ENCODE data around the gene CLSTN2. TPM values are rescaled to one million over a fixed set of nuclear protein-coding genes. Genes with fewer than 3 reads are reported as not detected.

The CLSTN2 gene
- total and polyA plus RNA-seq, 2 donors from 2014 or later = 2.0 to 12.0 TPM

DNA sequence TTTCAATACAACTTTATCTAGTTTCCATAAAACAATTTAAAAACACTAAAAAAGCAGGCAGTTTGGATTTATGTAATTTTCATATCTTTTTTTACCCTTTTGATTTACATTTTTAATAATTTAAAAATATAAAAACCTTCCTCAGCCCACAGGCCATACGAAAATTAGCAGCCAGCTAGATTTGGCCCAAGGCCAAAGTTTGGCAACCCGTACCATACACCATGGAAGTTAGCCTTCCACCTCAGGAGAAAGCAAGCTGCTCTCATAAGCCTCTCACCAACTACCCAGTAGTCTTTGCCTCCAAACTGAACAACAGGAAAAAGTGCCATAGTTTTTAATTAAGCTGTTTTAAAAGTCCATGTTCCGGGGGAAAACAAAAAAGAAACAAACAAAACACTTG, 635.6 kb downstream of the CLSTN2 start:
- no peak overlapping the region for H3K4me3 ChIP-seq (ENCODE audit: low read length in 3 of 3)
- H3K27me3 ChIP-seq (ENCODE audit: control insufficient read depth, insufficient read depth, low read length) = no peaks in the 10 kb centered on the region
- no peak for DNase-seq
- H3K9ac ChIP-seq (ENCODE audit: low read length in 3 of 3) = no peak overlapping the region
- peaks cover 0 to 11% (median 6%) of the 10 kb centered on the region in 3 donors for H3K4me1 ChIP-seq (ENCODE audit: control insufficient read depth in 2 of 3, insufficient read depth in 2 of 3, low read depth in 1 of 3, low read length in 3 of 3)
- no peaks in the 10 kb centered on the region for H3K36me3 ChIP-seq (ENCODE audit: control insufficient read depth in 2 of 3, insufficient read depth in 3 of 3, low read length in 3 of 3)
- FAIRE-seq = no peak
- intact Hi-C loops (cut with DNase I) = no loop called here
- no peak overlapping the region for H3K27ac ChIP-seq (ENCODE audit: low read depth in 2 of 2, low read length in 2 of 2)
- TF ChIP-seq, protein P1, sequence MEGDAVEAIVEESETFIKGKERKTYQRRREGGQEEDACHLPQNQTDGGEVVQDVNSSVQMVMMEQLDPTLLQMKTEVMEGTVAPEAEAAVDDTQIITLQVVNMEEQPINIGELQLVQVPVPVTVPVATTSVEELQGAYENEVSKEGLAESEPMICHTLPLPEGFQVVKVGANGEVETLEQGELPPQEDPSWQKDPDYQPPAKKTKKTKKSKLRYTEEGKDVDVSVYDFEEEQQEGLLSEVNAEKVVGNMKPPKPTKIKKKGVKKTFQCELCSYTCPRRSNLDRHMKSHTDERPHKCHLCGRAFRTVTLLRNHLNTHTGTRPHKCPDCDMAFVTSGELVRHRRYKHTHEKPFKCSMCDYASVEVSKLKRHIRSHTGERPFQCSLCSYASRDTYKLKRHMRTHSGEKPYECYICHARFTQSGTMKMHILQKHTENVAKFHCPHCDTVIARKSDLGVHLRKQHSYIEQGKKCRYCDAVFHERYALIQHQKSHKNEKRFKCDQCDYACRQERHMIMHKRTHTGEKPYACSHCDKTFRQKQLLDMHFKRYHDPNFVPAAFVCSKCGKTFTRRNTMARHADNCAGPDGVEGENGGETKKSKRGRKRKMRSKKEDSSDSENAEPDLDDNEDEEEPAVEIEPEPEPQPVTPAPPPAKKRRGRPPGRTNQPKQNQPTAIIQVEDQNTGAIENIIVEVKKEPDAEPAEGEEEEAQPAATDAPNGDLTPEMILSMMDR (IDR thresholded peaks at IDR 0.05; ENCODE audit: borderline replicate concordance, extremely low read depth, insufficient read depth) = no peak
- no peaks in the 10 kb centered on the region for H3K9me3 ChIP-seq (ENCODE audit: control insufficient read depth in 2 of 3, insufficient read depth in 1 of 3, low read length in 3 of 3)

GRCh38 chr3:140571836-140572235, 636.9 kb downstream of the CLSTN2 start:
- Histone ChIP-seq H3K36me3 (ENCODE audit: control insufficient read depth in 2 of 3, insufficient read depth in 3 of 3, low read length in 3 of 3) (no peaks in the 10 kb centered on the region), H3K4me3 (ENCODE audit: low read length in 3 of 3) (no peak overlapping the region), H3K4me1 (ENCODE audit: control insufficient read depth in 2 of 3, insufficient read depth in 2 of 3, low read depth in 1 of 3, low read length in 3 of 3) (peaks cover 0 to 11% (median 6%) of the 10 kb centered on the region in 3 donors), H3K27ac (ENCODE audit: low read depth in 2 of 2, low read length in 2 of 2) (no peak overlapping the region), H3K9me3 (ENCODE audit: control insufficient read depth in 2 of 3, insufficient read depth in 1 of 3, low read length in 3 of 3) (no peaks in the 10 kb centered on the region), H3K9ac (ENCODE audit: low read length in 3 of 3) (no peak overlapping the region), H3K27me3 (ENCODE audit: control insufficient read depth, insufficient read depth, low read length) (no peaks in the 10 kb centered on the region)
- TF ChIP-seq, protein P1 (IDR thresholded peaks at IDR 0.05; ENCODE audit: borderline replicate concordance, extremely low read depth, insufficient read depth) = no peak
- DNase-seq = no peak
- FAIRE-seq = no peak
- intact Hi-C loops (cut with DNase I) = no loop called here

DNA sequence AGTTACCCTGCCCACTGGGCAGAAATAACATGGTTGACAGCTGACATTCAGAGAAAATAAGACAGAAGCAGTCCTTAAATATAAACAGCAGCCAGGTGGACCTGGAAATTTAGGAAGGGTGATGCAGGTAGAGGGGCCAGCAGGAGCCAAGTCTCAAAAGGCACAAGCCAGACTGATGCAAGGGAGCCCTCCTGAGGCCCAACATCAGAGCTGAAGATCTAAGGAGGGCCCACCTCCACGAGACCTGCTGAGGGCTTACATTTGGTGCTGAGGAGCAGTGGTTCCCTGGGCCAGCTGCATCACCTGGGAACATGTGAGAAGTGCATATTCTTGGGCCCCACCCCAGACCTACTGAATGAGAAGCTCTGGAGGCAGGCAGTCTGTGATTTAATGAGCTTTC, 637.3 kb downstream of the CLSTN2 start:
- Histone ChIP-seq H3K4me3 (ENCODE audit: low read length in 3 of 3) (no peak overlapping the region), H3K27me3 (ENCODE audit: control insufficient read depth, insufficient read depth, low read length) (no peaks in the 10 kb centered on the region), H3K9me3 (ENCODE audit: control insufficient read depth in 2 of 3, insufficient read depth in 1 of 3, low read length in 3 of 3) (no peaks in the 10 kb centered on the region), H3K27ac (ENCODE audit: low read depth in 2 of 2, low read length in 2 of 2) (no peak overlapping the region), H3K36me3 (ENCODE audit: control insufficient read depth in 2 of 3, insufficient read depth in 3 of 3, low read length in 3 of 3) (no peaks in the 10 kb centered on the region), H3K9ac (ENCODE audit: low read length in 3 of 3) (no peak overlapping the region), H3K4me1 (ENCODE audit: control insufficient read depth in 2 of 3, insufficient read depth in 2 of 3, low read depth in 1 of 3, low read length in 3 of 3) (peaks cover 0 to 11% (median 6%) of the 10 kb centered on the region in 3 donors)
- FAIRE-seq (no peak), DNase-seq (no peak)
- TF ChIP-seq, protein P1 (IDR thresholded peaks at IDR 0.05; ENCODE audit: borderline replicate concordance, extremely low read depth, insufficient read depth) = no peak
- intact Hi-C loops (cut with DNase I) = no loop called here

GRCh38 chr3:140573011-140573410, 638.0 kb downstream of the CLSTN2 start:
- no peaks in the 10 kb centered on the region for H3K36me3 ChIP-seq (ENCODE audit: control insufficient read depth in 2 of 3, insufficient read depth in 3 of 3, low read length in 3 of 3)
- no peak overlapping the region for H3K9ac ChIP-seq (ENCODE audit: low read length in 3 of 3)
- H3K4me3 ChIP-seq (ENCODE audit: low read length in 3 of 3) = no peak overlapping the region
- no peaks in the 10 kb centered on the region for H3K27me3 ChIP-seq (ENCODE audit: control insufficient read depth, insufficient read depth, low read length)
- intact Hi-C loops (cut with DNase I) = no loop called here
- peak in 1 of 5 donors; percentile 16 for DNase-seq
- TF ChIP-seq, protein P1 (IDR thresholded peaks at IDR 0.05; ENCODE audit: borderline replicate concordance, extremely low read depth, insufficient read depth) = no peak
- H3K27ac ChIP-seq (ENCODE audit: low read depth in 2 of 2, low read length in 2 of 2) = no peak overlapping the region
- no peak for FAIRE-seq
- H3K9me3 ChIP-seq (ENCODE audit: control insufficient read depth in 2 of 3, insufficient read depth in 1 of 3, low read length in 3 of 3) = no peaks in the 10 kb centered on the region
- H3K4me1 ChIP-seq (ENCODE audit: control insufficient read depth in 2 of 3, insufficient read depth in 2 of 3, low read depth in 1 of 3, low read length in 3 of 3) = peaks cover 0 to 11% (median 6%) of the 10 kb centered on the region in 3 donors

Measured in kidney (tissue), 14 donors.